Tibial nerve (tissue), 4 donors: ENCODE results near the gene C18orf63. TPM values are rescaled to one million over a fixed set of nuclear protein-coding genes. Genes with fewer than 3 reads are reported as not detected.
"Not testable (repeated sequence)": the region's sequence is repeated elsewhere in the genome, so short reads cannot be mapped to it uniquely, and the experiment has no call there.

Experiments used
- DNase-seq, 2 donors: peaks; one replicate each; pipeline ENCODE4 v3.0.0-alpha.2; 2019; ENCODE audit warnings: low spot score in 2 of 2
- H3K27ac ChIP-seq, 4 donors: fragments of 200-600 bp; sonication (generic) in 3 of 4; one replicate each; pipeline ENCODE4 v1.5.1; 2017 to 2019; ENCODE audit warnings: mild to moderate bottlenecking in 1 of 4
- H3K27me3 ChIP-seq, 2 donors: fragments of 200-600 bp; sonication (generic) in 1 of 2; one replicate each; pipeline versions ENCODE4 v1.5.1 to v1.6.0; 2017 to 2019
- H3K36me3 ChIP-seq, 3 donors: fragments of 200-600 bp; sonication (generic); one replicate each; pipeline ENCODE4 v1.5.1; 2018 to 2019
- H3K4me1 ChIP-seq, 4 donors: fragments of 200-600 bp; sonication (generic) in 3 of 4; one replicate each; pipeline ENCODE4 v1.5.1; 2017 to 2019
- H3K4me3 ChIP-seq, 4 donors: fragments of 200-600 bp; sonication (generic) in 3 of 4; one replicate each; pipeline ENCODE4 v1.5.1; 2017 to 2019; ENCODE audit warnings: mild to moderate bottlenecking in 1 of 4, moderate library complexity in 1 of 4
- H3K9me3 ChIP-seq, 4 donors: fragments of 200-600 bp; sonication (generic) in 3 of 4; one replicate each; pipeline ENCODE4 v1.5.1; 2017 to 2019
- CTCF ChIP-seq, 5 experiments: fragments of 200-600 bp in 3 of 5; fragments of 450-650 bp in 2 of 5; sonication (generic) in 3 of 5; IDR thresholded peaks; one replicate each; pipeline ENCODE4 v1.5.1; 2016 to 2019; ENCODE audit warnings: antibody characterized with exemption in 5 of 5, mild to moderate bottlenecking in 3 of 5, moderate library complexity in 2 of 5
- EP300 ChIP-seq, 2 donors: sonication (generic); formaldehyde crosslinking; IDR thresholded peaks; one replicate each; pipeline ENCODE4 v1.6.1; 2017; ENCODE audit warnings: antibody characterized with exemption in 2 of 2, mild to moderate bottlenecking in 1 of 2
- POLR2A ChIP-seq, 2 donors: fragments of 450-650 bp; IDR thresholded peaks; one replicate each; pipeline ENCODE4 v1.6.1; 2017; ENCODE audit warnings: antibody characterized with exemption in 2 of 2, mild to moderate bottlenecking in 2 of 2, moderate library complexity in 2 of 2
- WGBS, 2 donors: methylation state at CpG; one replicate each; pipeline ENCODE4 v1.1.5; 2018; 5-methylcytosine and 5-hydroxymethylcytosine counted together
- total RNA-seq, 4 donors: library from RNA; depleted of rRNA; stranded (reverse); fragments of >200 nt; gene quantifications; one replicate each; pipeline ENCODE4 v1.1.0, GENCODE V29; 2016

The C18orf63 gene
- total RNA-seq, 4 donors from 2014 or later: not detected

GRCh38 chr18:74311000-74311399 is 4.6 kb upstream of the C18orf63 start:
- H3K36me3 ChIP-seq: no peaks in the 10 kb centered on the region
- no peak overlapping the region for H3K27ac ChIP-seq
- H3K4me3 ChIP-seq: no peak overlapping the region
- no peaks in the 10 kb centered on the region for H3K9me3 ChIP-seq
- H3K27me3 ChIP-seq: no peaks in the 10 kb centered on the region
- no peaks in the 10 kb centered on the region for H3K4me1 ChIP-seq
- no peak for DNase-seq
- WGBS, 2 donors: 76 to 97% methylated on average over 1 of the region's 1 CpG
- TF ChIP-seq CTCF (IDR thresholded peaks at IDR 0.05) (no peak), POLR2A (IDR thresholded peaks at IDR 0.05) (no peak), EP300 (IDR thresholded peaks at IDR 0.05) (no peak)

DNA sequence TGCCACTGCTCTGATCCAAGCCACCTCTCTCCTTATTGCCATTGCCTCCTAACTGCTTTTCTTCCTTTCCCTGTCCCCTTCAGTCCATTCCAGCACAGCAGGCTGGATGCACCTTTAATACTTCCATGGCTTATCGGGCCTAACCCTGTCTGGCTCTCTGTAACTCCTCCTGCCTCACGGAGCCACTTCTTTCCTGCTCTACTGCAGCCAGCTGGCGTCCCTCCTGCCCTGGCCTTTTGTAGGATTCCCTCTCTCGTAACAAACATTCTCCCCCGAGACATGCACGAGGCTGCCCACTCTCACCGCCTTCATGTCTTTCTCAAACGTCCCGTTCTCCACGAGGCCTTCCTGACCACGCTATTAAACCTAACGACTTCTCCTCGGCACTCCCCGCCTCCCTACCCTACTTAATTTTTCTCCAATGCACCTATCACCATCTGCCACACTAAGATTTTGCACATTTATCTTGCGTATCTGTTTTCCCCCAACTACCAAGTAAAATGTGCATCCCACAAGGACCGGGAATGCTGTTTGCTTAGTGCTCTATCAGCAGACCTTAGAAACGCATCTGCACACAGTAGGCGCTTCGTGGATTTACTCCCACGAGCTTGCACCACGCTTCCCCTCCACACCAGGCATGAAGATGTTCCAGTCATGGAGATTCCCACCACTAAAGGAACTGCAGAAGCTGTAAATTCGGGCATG is 728 bp upstream of the C18orf63 start:
- no peak for TF ChIP-seq EP300 (IDR thresholded peaks at IDR 0.05)
- no peak for TF ChIP-seq CTCF (IDR thresholded peaks at IDR 0.05)
- TF ChIP-seq POLR2A (IDR thresholded peaks at IDR 0.05): no peak
- no peak overlapping the region for H3K27ac ChIP-seq
- H3K36me3 ChIP-seq: no peaks in the 10 kb centered on the region
- 80 to 91% methylated on average over 22 of the region's 22 CpGs for WGBS, 2 donors
- no peak for DNase-seq
- H3K4me3 ChIP-seq: no peak overlapping the region
- peaks cover 0 to 5% (median 0%) of the 10 kb centered on the region in 4 donors for H3K4me1 ChIP-seq
- no peaks in the 10 kb centered on the region for H3K27me3 ChIP-seq
- no peaks in the 10 kb centered on the region for H3K9me3 ChIP-seq

GRCh38 chr18:74316257-74317170 is 875 bp downstream of the C18orf63 start:
- WGBS, 2 donors: 71 to 76% methylated on average over 28 to 29 of the region's 29 CpGs
- H3K4me3 ChIP-seq: no peak overlapping the region

GRCh38 chr18:74326231-74326630 is 10.6 kb downstream of the C18orf63 start:
- no peaks in the 10 kb centered on the region for H3K4me1 ChIP-seq
- WGBS, 2 donors: 59 to 71% methylated on average over 2 of the region's 2 CpGs
- H3K27ac ChIP-seq: no peak overlapping the region
- no peaks in the 10 kb centered on the region for H3K9me3 ChIP-seq
- H3K27me3 ChIP-seq: no peaks in the 10 kb centered on the region
- no peak for DNase-seq
- H3K4me3 ChIP-seq: no peak overlapping the region
- no peak for TF ChIP-seq POLR2A (IDR thresholded peaks at IDR 0.05)
- no peak for TF ChIP-seq EP300 (IDR thresholded peaks at IDR 0.05)
- no peak for TF ChIP-seq CTCF (IDR thresholded peaks at IDR 0.05)
- no peaks in the 10 kb centered on the region for H3K36me3 ChIP-seq

More at GRCh38 chr18:74316257-74317170, 875 bp downstream of the C18orf63 start:
- no peak for DNase-seq
- Histone ChIP-seq H3K27me3 (no peaks in the 10 kb centered on the region), H3K27ac (no peak overlapping the region), H3K4me1 (peaks cover 0 to 5% (median 0%) of the 10 kb centered on the region in 4 donors), H3K9me3 (no peaks in the 10 kb centered on the region), H3K36me3 (no peaks in the 10 kb centered on the region)
- no peak for TF ChIP-seq CTCF (IDR thresholded peaks at IDR 0.05)
- TF ChIP-seq POLR2A (IDR thresholded peaks at IDR 0.05): no peak

DNA sequence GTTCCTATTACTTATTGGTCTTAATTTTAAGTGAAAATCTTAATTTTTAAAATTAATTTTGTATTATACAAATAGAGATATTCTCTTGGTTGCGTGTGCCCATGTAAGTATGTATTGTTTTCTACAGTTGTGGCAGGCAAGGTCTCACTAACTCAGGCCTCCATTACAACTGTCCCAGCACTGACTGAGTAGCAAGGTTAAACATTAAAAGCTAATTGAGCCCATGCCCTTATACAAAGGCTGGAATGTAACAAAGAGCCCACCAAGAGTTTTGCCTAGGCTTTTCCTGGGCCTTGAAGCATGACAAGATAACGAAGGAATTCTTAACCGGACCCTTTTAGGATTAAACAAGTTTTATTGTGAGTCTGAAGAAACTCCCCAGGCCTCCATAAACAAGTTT is 11.2 kb downstream of the C18orf63 start:
- not testable (repeated sequence) for H3K4me1 ChIP-seq, H3K27me3 ChIP-seq, H3K36me3 ChIP-seq, DNase-seq, H3K9me3 ChIP-seq, H3K27ac ChIP-seq, H3K4me3 ChIP-seq
- WGBS, 2 donors: 86 to 90% methylated on average over 3 of the region's 3 CpGs
